Tibial artery (tissue), 4 donors: ENCODE measurements around the gene PLVAP.

Source experiments
- DNase-seq, 2 donors: peaks; one replicate each; pipeline ENCODE4 v3.0.0-alpha.2; 2019
- H3K27ac ChIP-seq, 2 donors: fragments of 200-600 bp; sonication (generic) in 1 of 2; 1 replicate in 1 of 2; 2 replicates in 1 of 2; pipeline ENCODE4 v1.5.1; 2018 to 2019; ENCODE audit warnings: mild to moderate bottlenecking in 1 of 2
- H3K27me3 ChIP-seq, 2 donors: fragments of 200-600 bp; sonication (generic) in 1 of 2; one replicate each; pipeline versions ENCODE4 v1.5.1 to v1.6.0; 2016 to 2019
- H3K36me3 ChIP-seq, 3 donors: fragments of 200-600 bp; sonication (generic) in 2 of 3; one replicate each; pipeline ENCODE4 v1.5.1; 2016 to 2019; ENCODE audit warnings: mild to moderate bottlenecking in 2 of 3
- H3K4me1 ChIP-seq, 4 donors: fragments of 200-600 bp; sonication (generic) in 2 of 4; 1 replicate in 3 of 4; 2 replicates in 1 of 4; pipeline ENCODE4 v1.5.1; 2016 to 2019
- H3K4me3 ChIP-seq, 2 donors: fragments of 200-600 bp; sonication (generic) in 1 of 2; 1 replicate in 1 of 2; 2 replicates in 1 of 2; pipeline ENCODE4 v1.5.1; 2018 to 2019; ENCODE audit warnings: mild to moderate bottlenecking in 2 of 2
- H3K9me3 ChIP-seq, 3 donors: fragments of 200-600 bp; sonication (generic) in 1 of 3; one replicate each; pipeline ENCODE4 v1.5.1; 2016 to 2019
- CTCF ChIP-seq, 2 experiments: fragments of 200-600 bp in 1 of 2; fragments of 450-650 bp in 1 of 2; IDR thresholded peaks; one replicate each; pipeline ENCODE4 v1.5.1; 2017 to 2019; ENCODE audit warnings: antibody characterized with exemption in 2 of 2, mild to moderate bottlenecking in 1 of 2, moderate library complexity in 1 of 2
- intact Hi-C: fragments of 100-400 bp; cut with DNase I; formaldehyde crosslinking; loops from one replicate; pipeline ENCODE4 v1.15.0; 2023; ENCODE audit warnings: low total_unique reads

Gene PLVAP

GRCh38 chr19:17404621-17405249, 27.6 kb upstream of the PLVAP start:
- TF ChIP-seq CTCF (IDR thresholded peaks at IDR 0.05): no peak
- Histone ChIP-seq H3K27me3 (peaks cover 0 to 23% of the 10 kb centered on the region in 2 donors), H3K36me3 (no peaks in the 10 kb centered on the region), H3K9me3 (no peaks in the 10 kb centered on the region), H3K27ac (peak overlapping the region in 1 of 2 donors; percentile 25), H3K4me3 (peak overlapping the region; percentile 28 to 41), H3K4me1 (peaks cover 0 to 9% (median 0%) of the 10 kb centered on the region in 4 donors)
- intact Hi-C loops: no loop called here
- DNase-seq: no peak

GRCh38 chr19:17404015-17404414, 26.9 kb upstream of the PLVAP start:
- intact Hi-C loops: no loop called here
- H3K27ac ChIP-seq: no peak overlapping the region
- H3K27me3 ChIP-seq: peaks cover 0 to 23% of the 10 kb centered on the region in 2 donors
- no peak for TF ChIP-seq CTCF (IDR thresholded peaks at IDR 0.05)
- H3K4me3 ChIP-seq: no peak overlapping the region
- H3K4me1 ChIP-seq: peaks cover 0 to 9% (median 0%) of the 10 kb centered on the region in 4 donors
- H3K36me3 ChIP-seq: no peaks in the 10 kb centered on the region
- H3K9me3 ChIP-seq: no peaks in the 10 kb centered on the region
- DNase-seq: no peak

GRCh38 chr19:17402982-17403855, 26.1 kb upstream of the PLVAP start:
- DNase-seq: no peak
- no peak overlapping the region for H3K27ac ChIP-seq

DNA sequence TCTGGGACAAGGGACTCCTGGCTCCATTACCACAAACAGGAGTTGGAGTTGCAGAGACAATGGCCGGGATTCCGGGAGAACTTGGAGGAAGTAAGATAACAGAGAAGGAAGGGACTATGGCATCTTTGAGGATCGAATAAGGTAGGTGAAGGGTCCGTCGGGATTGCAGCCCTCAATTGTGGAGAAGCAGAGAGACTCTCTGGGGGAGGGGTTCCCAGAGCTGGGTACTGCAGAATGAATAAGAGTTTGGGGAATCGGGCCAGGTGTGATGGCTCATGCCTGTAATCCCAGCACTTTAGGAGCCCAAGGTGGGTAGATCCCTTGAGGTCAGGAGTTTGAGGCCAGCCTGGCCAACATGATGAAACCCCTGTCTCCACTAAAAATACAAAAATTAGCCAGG, 24.5 kb upstream of the PLVAP start:
- H3K9me3 ChIP-seq: no peaks in the 10 kb centered on the region
- no peak overlapping the region for H3K27ac ChIP-seq
- peaks cover 0 to 23% of the 10 kb centered on the region in 2 donors for H3K27me3 ChIP-seq
- intact Hi-C loops: no loop called here
- DNase-seq: no peak
- peaks cover 0 to 6% (median 0%) of the 10 kb centered on the region in 4 donors for H3K4me1 ChIP-seq
- H3K4me3 ChIP-seq: no peak overlapping the region
- H3K36me3 ChIP-seq: no peaks in the 10 kb centered on the region
- no peak for TF ChIP-seq CTCF (IDR thresholded peaks at IDR 0.05)

More at GRCh38 chr19:17402982-17403855, 26.1 kb upstream of the PLVAP start:
- Histone ChIP-seq H3K27me3 (peaks cover 0 to 23% of the 10 kb centered on the region in 2 donors), H3K36me3 (no peaks in the 10 kb centered on the region), H3K4me1 (peaks cover 0 to 9% (median 0%) of the 10 kb centered on the region in 4 donors), H3K9me3 (no peaks in the 10 kb centered on the region), H3K4me3 (no peak overlapping the region)
- intact Hi-C loops: no loop called here
- TF ChIP-seq CTCF (IDR thresholded peaks at IDR 0.05): no peak

GRCh38 chr19:17398902-17399527, 21.9 kb upstream of the PLVAP start:
- no peak for DNase-seq
- Histone ChIP-seq H3K4me1 (no peaks in the 10 kb centered on the region), H3K9me3 (no peaks in the 10 kb centered on the region), H3K27ac (no peak overlapping the region), H3K4me3 (no peak overlapping the region), H3K36me3 (no peaks in the 10 kb centered on the region), H3K27me3 (peaks cover 0 to 37% of the 10 kb centered on the region in 2 donors)
- no peak for TF ChIP-seq CTCF (IDR thresholded peaks at IDR 0.05)
- intact Hi-C loops: no loop called here
